GM19328 (cell line): ENCODE results near the gene GABRG3.

Experiments
- ATAC-seq: cut with Tn5 transposase; IDR thresholded peaks from one replicate; pipeline ENCODE4 v1.9.1; 2021; ENCODE audit warnings: mild to moderate bottlenecking, moderate library complexity; ENCODE audit not compliant: unreplicated experiment

GABRG3 gene

DNA sequence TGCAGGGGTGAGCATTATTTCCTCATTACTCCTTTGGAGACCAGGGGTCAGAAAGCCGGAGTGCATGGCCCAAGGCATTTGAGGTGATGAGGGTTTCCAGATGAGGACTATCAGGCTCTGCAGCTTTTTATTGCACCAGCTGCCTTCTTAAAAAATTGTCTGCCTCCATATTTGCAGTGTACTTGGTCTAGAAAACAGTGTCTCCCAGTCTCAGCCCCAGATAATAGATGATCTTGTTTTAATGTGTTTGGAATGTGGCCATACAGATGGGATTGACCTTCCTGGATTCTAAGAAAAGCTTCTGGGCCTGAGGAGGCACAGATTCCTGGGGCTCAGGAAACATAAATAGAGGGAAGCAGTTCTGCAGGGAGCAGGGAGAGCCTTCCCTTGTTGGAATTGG is 123.3 kb downstream of the GABRG3 start:
- ATAC-seq, result no peak

DNA sequence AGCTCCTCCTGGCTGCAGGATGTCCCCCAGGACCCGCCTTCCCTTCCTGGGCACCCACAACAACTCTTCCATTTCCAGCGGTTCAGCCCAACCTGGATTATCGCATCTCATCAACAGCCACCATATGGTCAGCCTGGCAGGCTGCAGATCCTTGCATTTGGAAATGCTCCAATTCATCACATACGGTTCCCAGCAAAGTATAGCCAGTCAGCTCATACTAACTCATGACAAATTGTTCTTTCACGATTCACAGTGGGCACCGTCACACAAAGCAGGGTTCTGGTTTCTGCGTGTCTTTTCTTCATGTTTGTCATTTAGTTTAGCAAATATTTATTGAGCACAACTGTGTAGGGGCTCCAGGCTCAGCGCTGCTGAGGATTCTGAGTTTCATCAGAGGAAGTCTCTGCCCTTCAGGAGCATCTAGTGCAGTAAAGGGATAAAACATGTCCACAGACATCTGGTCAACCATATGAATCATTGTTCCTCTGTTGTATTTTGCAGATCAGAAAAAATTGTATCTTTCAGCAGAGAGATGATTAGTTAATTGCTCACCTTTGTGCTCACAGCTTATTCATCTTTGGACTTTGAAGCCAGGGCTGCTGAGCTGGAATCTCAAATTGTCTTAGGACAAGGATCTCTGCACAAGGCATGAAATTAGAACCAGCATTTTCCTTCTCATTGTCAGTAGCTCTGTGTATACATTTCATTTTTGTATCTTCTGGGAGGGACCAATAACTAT is 125.1 kb downstream of the GABRG3 start:
- no peak for ATAC-seq

DNA sequence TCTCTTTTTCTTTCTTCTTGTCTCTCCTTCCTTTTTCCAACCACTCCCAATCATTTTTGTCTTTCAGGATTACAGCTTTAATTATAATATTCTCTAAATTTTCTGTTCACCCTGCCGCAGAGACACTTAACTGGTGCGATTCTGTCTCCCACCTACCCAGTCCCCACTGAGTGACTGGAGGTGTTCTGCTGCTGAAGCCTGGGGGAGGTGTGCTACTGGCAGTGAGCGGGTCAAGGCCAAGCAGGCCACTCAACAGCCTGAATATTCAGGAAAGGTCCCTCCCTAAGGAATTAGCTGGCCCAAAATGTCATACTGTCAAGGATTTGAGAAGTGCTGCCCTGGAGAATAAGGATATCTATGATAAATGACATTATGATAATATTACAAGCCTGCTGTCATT is 126.5 kb downstream of the GABRG3 start:
- no peak for ATAC-seq

DNA sequence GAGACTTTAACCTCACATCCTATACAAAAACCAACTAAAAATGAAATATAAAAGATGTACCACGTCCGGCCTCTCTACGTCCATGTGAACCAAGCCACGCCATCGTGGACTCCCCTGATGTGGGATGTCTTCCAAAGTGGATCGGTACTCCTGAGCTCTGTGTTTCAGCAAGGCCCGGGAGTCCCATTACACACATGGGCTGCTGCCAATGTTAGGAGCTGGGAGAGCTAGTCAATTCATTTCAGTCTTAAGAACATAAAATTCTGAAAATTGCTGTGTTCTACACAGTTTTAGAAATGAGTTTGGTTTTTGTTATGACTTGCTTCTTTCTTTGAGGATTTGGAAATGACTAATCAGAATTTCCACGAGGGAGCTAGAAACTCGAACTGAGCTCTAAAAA is 131.0 kb downstream of the GABRG3 start:
- ATAC-seq, result no peak

DNA sequence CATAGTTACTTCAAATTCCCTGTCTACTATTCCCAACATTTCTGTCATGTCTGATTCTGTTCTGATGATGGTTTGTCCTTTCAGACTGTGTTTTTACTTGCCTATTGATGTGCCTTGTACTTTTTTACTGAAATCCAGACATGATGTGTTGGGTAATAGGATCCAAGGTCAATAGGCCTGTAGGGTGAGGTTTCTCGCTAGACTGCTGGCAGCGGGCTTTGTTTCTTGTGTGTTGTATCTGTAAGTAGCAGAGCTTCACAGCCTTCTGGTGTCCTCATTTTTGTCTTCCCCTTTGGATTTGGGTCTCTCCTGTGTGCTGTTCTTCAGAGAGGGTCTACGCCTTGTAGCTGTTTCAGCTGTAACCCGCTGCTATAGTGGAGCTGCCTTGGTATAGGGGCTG is 140.3 kb downstream of the GABRG3 start:
- ATAC-seq, result no peak

DNA sequence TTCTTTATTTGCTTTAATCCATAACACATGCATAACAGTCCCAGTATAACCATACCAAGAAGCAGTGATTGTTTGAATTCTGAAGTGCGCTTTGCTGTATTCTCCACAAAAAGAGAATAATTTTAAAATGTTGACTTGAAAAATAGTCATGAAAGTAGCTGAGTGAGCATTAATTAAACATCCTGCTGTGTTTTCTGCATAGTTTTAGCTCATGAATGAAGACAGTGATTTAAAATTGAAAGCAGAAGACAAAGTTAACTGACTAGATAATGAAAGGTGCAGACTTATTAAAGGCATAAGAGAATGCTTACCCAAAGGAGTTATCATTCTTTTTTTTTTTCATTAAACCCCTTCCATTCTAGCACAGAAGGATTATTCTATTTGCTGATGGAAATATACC is 143.5 kb downstream of the GABRG3 start:
- ATAC-seq, result no peak

DNA sequence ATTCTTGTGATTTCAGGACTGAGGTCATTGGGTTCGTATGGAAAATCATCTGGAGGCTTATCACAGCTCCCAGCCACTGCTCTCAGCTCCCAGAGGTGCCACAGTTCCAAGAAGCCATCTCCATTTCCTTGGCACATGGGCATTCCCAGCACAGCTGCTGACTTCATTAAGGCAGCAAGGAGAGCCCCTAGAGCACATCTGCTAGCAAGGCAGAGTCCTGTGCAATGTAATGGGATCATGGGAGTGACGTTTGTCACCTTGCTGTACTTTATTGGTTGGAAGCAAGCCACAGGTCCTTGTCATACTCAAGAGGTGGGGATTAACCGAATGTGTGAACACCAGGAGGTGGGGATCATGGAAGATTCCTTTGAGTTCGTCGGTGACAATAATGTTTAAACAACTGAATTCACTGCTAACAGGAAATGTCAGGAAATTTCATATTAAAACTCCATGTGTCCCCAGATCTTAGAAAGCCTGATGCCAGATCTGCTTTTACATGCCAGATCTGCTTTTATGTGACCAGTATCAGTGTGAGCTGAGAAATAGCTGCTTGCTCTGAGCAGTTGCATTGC is 148.8 kb downstream of the GABRG3 start:
- no peak for ATAC-seq

DNA sequence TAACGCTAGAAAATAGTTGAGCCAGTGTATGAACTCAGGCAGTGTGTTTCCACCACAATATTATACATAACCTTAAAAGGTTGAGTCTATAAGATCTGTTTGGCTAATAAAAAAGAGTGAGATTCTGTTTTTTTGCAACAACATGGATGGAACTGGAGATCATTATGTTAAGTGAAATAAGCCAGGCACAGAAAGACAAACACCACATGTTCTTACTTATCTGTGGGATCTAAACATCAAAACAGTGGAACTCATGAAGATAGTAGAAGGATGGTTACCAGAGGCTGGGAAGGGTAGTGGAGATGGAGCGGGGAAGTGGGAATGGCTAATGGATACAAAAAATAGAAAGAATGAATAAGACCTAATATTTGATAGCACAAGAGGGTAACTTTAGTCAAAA is 150.7 kb downstream of the GABRG3 start:
- ATAC-seq, result no peak

DNA sequence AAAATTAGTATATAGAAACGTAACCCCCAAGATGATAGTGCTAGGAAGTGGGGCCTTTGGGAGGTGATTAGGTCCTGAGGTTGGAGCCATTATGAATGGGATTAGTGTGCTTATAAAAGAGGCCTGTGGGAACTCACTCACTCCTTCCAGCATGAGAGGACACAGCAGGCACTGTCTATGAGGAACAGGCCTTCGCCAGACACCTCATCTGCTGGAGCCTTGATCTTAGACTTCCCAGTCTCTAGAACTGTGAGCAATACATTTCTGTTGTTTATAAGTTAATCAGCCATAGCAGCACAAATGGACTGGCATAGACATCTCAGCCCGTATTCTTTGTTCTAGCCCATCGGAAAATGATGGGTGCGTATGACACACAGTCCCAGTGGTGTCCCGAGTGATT is 152.3 kb downstream of the GABRG3 start:
- no peak for ATAC-seq

DNA sequence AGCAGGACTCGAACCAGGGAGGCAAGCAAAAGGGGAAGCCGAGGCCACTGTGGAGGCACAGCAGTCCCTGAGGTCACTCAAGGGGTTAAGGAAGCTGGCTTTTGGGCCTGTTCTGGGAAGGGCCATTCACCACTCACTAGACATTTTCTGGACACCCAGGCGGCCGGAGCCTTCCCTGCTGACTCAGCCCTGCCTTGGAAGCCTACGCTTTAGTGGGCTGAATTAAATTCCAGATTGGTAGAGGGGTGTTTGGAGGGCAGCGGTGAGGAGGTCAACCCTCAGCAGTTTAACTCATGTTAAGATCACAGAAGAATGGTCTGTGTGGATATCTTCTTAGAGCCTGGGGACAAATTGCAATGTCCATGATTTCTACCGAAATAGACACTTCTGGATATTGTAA is 152.8 kb downstream of the GABRG3 start:
- ATAC-seq, result no peak

DNA sequence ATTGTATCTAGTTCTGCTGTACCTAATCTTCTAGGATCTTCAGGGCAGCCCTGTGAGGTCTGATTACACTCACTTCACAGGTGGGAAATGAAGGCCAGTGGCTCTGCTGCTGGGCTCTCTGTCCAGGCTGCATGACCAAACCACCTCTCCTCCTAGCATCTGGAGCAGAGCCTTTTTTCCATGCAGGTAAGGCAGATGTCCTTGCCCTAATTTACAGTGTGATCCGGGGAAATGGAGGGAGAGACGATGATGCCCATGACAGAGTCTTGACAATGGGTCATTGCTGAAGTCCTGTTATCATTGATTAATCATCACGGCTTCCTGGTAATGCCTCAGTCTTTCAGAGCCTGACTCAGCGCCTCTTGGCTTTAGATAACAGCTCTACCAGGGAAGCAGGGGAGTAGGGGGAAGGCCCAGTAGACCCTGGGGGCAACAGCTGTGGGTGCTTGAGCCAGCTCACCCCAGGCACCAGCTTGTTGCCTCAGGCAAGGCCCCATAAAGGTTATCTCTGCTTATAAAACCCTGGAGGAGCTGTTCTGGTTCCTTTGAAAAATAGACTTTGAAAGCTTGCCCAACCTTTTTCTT is 153.4 kb downstream of the GABRG3 start:
- ATAC-seq, result no peak

DNA sequence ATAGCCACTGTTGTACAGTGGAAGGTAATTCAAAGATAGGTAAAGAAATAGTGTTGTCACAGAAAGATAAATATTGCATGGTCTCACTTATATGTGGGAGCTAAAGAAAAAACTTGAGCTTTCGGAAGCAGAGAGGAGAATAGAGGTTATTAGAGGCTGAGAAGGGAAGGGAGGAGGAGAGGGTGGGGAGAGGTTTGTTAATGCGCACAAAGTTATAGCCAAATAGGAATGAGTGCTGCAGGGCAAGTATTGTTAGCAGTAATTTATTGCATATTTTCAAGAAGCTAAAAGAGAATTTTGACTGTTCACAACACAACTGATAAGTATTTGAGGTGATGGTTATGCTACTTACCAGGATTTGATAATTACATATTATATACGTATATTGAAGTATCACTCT is 154.2 kb downstream of the GABRG3 start:
- no peak for ATAC-seq

DNA sequence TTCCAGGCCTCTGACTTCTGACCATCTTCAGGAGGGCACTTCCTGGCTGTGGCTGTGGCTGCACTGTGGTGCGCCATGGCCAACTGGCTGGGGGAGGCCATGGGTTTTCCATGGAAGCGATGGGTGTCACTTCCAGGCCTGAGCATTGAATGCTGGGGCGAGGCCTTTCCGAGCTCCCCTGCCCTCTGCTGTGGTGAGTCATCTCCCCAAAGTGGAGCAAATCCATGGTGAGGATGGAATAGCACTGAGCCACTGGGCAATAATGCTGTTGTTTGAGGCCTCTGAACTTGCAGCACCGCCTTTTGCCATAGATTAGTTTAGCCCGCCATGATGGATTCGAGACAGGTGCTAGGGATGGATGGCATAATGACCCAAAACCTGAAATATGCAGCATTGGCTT is 155.5 kb downstream of the GABRG3 start:
- no peak for ATAC-seq

DNA sequence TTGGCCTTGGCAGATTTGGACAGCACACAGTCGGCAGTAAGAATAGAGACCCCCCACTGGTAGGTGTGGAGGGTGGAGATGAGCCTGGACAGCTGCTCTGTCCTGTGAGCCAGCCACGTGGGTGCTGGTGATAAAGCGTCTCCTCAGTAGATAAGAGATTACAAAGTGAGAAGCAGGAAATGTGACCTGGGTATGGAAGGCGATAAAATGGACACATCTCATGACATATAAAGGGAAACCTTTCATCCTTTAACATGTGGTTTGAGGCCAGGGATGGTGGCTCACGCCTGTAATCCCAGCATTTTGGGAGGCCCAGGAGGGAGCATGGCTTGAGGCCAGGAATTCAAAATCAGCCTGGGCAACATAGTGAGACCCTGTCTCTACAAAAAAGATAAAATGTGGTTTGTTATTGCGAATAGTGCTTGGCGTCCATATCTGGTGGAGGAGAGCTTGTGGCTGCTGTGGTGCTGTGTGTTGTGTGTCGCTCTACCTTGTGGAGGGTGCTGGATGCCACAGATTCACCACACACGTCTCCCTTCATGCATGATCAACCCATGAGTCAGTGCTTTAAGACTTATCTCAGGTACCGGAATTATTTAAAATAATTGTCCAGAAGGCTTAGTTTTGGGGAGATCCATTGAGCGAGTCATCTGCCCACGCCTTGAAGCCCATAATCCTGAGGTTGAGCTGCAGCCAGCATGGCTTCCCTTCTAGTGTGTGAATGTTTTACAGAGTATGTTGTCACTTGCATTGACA is 157.0 kb downstream of the GABRG3 start:
- ATAC-seq, result no peak

DNA sequence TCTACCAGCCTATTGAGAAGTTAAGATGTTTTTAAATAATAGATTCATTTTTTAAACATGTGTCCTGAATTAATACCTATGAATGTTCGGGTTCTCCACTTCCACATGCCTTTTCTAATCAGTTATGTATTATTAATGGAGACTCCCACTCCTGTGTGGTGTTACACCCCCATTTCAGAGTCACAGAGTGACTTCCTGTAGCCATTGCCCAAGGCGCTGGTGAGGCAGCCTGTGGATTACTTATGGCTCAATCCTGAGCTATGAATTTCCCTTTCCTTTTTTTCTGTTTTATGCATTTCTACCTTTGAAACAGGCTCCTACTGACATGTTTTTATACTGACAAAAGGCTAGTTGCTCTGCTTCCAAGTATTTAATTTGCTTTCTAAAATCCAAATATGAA is 162.3 kb downstream of the GABRG3 start:
- no peak for ATAC-seq

DNA sequence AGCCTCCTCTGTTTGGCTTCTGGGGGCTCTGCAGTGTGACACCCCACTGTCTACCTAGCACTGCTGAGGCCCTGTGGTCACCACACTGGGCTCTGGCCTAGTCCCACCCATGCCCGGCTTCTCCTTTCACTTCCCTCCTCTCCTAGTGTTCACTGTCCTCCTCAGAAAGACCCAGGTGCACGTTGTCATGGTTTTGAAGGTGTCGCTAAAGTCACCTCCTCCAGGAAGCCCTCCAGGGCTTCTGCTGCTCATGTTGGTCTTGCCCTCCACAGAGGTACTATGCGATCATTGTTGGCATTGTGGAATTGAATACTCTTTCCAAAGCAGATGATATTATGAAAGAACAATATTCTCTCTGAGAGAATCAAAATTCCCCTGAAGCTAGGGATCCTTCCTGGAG is 163.5 kb downstream of the GABRG3 start:
- ATAC-seq, result no peak

DNA sequence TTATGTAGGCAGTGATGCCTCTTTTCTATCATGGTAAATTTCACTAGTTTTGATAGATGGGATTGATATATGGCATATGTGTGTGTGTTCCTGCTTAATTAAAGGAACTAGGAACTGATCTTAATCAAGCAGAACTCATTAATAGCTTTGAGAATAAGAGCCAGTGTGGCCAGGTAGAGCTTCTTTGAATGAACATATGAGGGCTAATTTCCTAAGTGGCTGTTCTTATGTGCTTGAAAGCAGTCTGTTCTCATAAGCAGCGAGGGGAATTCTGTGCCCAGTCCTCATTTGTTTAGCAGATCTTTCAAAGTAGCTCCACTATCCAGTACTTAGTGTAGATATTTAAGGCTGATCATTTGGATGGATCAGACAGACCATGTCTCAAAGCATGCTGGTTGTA is 164.2 kb downstream of the GABRG3 start:
- ATAC-seq, result no peak

DNA sequence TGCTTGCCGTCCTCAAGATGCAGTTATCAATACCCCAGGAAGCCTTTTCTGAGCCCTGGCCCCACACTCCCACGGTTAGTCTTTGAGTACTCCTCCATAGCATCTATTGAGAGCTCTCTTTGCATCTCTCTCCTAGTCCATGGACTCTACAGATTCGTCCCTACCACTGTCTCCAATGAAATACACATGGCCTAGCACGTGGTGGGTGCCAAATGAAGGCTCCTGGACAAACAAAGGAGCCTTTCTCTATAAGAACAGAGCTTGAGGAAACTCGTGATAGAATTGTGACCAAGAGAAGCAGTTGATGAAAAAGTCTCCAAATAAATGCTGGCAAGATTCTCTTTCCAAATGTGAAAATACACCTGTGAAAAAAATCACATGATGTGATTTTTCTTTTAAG is 166.1 kb downstream of the GABRG3 start:
- ATAC-seq, result no peak

DNA sequence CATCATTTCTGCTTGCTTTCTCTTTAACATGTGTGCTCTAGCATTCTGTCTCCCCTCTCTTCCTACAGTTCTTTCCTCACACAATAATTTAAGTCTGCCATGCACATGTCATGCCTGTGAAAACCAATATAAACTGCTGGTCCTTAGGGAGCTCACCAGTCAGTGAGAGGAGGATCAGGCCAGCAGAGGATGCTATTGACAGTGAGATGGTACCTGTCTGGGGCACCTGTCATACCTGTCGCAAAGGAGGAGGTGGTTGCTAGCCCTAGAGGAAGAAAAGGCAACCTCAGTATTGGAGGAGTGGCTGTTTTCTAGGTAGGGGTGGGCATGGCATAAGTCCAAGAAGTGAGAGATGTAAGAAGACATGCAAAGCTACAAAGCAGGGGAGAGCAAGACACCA is 194.6 kb downstream of the GABRG3 start:
- no peak for ATAC-seq

DNA sequence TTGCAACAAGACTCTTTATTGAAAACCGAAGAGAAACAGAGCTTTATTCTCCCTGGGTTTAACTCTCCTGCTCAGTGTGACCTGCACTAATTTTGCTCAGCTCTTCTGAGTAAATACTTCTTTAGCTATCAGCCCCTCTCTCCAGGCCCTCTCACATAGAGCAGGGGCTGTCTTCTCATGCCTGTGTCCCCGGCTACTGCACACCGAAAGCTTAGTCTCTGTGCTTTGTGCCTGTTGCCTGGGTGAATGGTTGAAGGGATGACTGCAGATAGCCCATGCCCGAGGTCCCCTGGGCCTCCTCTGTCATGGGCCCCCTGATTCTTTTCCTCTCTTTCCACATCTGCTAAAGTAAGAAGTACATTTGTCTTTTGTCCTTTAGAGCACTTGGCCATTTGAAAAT is 195.9 kb downstream of the GABRG3 start:
- ATAC-seq, result no peak

DNA sequence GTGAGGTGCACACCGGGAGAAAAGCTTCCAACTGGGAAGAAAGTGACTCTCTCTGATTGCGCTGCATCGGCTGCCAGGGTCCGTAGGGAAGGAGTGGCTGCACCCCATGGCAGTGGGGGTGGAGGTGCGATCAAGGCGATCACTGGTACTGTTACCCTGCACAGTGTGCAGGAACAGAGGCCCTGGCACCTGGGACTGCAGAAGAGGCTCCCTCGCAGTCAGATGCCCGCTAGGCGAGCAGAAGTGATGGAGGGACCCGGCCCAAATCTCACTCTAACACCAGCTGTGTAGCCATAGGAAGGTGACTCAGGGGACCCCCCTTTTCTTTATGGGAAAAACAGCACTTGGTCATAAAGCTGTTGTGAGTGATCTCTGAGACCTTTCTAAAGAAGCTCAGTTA is 196.8 kb downstream of the GABRG3 start:
- ATAC-seq, result no peak

DNA sequence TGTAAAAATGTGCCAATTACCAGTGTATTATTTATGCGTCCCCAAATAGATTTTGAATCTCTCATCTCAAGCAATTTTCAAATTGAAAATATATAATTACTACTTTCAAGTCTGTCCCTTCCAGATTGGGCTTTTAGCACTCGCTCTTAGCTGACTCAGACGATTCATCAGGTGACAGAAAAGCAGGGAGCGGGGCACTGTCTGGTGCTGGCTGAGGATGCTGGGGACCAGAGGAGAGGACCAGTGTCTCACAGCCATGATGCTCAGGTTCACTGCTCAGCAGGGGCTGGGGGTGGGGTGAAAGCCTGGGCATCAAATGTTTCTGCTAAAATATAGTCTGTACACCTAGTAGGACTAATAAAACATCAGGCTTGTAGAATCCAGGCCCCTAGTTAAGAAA is 199.9 kb downstream of the GABRG3 start:
- ATAC-seq, result no peak
